GM19240 (cell line): ENCODE measurements around the gene TRIO.
"Not testable (repeated sequence)": the region's sequence is repeated elsewhere in the genome, so short reads cannot be mapped to it uniquely, and the experiment has no call there.

Experiments used
- DNase-seq: peaks from one replicate; pipeline ENCODE4 v3.0.0; 2011; ENCODE audit warnings: low spot score; ENCODE audit not compliant: insufficient read length

Gene TRIO

GRCh38 chr5:14528926-14529325 is 385.8 kb downstream of the TRIO start:
- no peak for DNase-seq

GRCh38 chr5:14531668-14532067 is 388.5 kb downstream of the TRIO start:
- DNase-seq = no peak

GRCh38 chr5:14532180-14532579 is 389.0 kb downstream of the TRIO start:
- no peak for DNase-seq

- no peak for DNase-seq
These were observed 391.6 kb downstream of the TRIO start for GRCh38 chr5:14534773-14535172.

GRCh38 chr5:14545308-14545707 is 402.2 kb downstream of the TRIO start:
- no peak for DNase-seq

GRCh38 chr5:14545862-14546261 is 402.7 kb downstream of the TRIO start:
- DNase-seq = no peak

- DNase-seq = no peak
These were observed 404.5 kb downstream of the TRIO start for GRCh38 chr5:14547666-14548065.

- DNase-seq = no peak
These were observed 408.1 kb downstream of the TRIO start for GRCh38 chr5:14551211-14551610.

GRCh38 chr5:14552017-14552416 is 408.9 kb downstream of the TRIO start:
- DNase-seq = no peak

- DNase-seq = not testable (repeated sequence)
These were observed 411.1 kb downstream of the TRIO start for GRCh38 chr5:14554288-14554687.

- DNase-seq = no peak
These were observed 412.9 kb downstream of the TRIO start for GRCh38 chr5:14556015-14556414.

- DNase-seq = no peak
These were observed 414.1 kb downstream of the TRIO start for GRCh38 chr5:14557203-14557770.

- no peak for DNase-seq
These were observed 414.8 kb downstream of the TRIO start for GRCh38 chr5:14557791-14558415.
